ENCODE data around the gene RNPEPL1.
"Not testable (repeated sequence)": the region's sequence is repeated elsewhere in the genome, so short reads cannot be mapped to it uniquely, and the experiment has no call there.

The RNPEPL1 gene

DNA sequence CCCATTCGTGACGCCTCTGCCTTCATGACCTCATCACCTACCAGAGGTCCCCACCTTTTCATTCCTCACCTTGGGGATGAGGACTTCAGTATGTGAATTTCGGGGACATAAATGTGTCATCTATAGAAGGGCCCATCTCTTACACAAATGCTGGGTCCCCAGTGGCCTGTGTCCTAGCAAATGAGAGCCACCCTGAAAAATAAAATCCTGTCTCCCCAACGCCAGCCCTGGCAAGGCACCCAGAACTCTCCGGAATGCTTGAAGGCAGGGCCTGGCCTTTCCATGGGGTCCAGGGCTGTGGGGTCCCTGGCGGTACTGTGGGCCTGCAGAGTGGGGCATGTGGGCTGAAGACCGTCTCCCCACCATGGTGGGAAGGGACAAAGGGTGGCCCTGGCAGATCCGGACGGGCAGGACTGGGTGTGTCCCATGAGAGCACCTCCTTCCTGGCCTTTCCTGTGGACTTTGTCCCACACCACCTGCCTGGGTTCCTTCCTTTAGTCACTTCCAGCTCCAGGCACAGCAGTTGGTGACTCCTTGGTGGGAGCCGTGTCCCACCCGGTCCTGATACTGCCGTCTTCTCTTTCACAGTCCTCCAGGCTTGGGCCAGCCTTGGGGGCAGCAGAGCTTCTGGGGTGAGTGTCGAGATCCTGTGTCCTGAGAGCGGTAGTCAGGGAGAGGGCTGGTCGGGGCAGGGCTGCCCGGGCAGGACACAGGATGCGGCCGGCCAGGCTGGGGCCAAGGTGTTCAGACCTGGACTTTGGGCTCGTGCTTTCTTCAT is 36.8 kb downstream of the RNPEPL1 start:
- DNase-seq (ENCODE audit: low spot score), result no peak

DNA sequence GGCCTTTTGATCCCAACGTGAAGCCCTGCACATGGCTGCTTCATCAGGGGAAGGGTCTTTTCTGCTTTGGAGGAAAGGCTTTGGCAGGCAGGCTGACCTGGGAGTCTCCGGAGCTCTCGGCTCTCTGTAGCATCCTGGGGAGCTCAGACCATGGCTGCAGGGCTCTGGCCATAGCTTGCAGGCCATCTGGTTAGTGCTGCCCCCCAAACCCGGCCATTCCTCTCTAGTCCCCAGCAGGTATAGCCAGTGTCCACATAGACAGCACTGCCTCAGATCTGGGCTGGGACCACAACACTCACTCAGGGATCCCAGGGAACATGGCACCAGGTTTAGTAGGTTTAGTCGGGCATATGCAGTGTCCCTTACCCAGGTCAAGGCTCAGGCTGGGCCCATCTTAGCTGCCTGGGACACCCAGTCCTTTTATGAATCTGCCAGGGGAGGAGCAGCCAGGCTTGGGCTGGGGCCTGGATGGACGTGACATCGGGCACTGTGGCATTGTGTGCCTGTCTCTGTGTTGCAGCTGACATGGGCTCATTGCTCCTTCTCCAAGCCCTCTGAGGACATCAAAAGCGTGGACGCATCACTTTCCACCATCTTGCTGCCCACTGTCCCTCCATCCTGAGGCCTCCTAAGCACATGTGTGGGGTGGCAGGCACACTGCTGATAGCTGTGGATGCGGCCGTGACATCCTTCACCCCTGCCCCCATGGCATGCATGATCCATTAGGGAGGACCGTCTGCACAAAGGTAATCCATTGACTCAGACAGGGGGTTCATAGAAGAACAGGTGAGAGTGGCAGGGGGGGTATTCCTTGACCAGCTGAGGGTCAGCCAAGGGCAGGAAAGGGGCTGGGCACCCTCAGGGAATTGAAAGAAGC is 37.8 kb downstream of the RNPEPL1 start:
- DNase-seq (ENCODE audit: low spot score), result no peak

DNA sequence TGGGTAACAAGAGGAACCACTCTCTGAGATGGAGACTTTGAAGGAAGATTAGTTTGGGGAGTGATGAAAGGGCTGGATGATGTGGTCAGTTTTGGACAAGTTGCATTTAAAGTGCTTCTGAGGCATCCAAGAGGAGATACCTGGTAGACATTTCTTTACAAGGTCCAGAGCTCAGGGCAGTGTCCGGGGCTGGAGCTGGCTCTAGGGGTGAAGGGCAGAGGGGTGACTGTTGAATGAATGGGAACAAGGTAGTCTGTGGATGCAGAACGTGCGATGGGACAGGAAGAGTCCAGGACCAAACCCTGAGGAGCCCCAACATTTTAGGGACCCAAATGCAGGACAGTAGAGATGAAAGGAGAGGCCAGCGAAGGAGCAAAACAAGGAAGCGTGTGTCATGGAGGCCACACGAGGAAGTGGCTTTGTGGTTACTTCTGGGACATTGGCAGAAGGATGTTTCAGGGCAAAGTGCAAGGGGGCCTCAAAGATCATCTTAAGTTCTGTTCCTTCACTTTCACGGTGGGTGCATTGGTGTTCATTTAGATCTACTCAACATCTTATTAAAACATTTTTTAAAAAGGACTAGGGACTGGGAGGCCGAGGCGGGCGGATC is 43.4 kb downstream of the RNPEPL1 start:
- no peak for DNase-seq (ENCODE audit: low spot score)

DNA sequence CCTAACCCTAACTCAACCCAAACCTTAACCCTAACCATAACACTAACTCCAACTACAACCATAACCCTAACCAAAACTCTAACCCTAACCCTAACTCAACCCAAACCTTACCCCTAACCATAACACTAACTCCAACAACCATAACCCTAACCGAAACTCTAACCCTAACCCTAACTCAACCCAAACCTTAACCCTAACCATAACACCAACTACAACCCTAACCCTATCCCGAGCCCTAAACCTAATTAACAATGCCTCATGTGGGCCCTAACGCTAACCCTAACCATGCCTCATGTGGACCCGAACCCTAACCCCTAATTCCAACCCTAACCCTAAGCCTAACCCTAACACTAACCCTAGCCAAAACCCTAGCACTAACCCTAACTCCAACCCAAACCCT is 45.5 kb downstream of the RNPEPL1 start:
- no peak for DNase-seq (ENCODE audit: low spot score)

DNA sequence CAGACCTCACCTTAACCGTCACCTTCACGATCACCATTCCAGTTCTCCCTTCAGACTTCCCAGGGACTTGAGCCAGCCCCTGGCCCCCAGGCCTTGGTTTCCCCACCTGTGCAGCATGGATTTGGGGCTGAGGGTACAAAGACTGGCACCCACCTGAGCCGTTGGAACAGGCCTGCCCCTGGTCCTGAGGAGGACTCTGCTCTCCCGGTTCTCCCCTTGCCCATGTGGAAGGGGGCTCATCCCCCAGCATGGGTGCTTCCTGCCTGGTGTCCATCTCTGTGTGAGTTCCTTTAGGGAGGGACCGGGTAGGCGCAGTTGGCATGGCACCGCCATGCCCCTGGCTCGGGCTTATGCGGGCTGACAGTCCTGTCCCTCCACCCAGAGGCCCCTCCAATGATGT is 46.1 kb downstream of the RNPEPL1 start:
- DNase-seq (ENCODE audit: low spot score), result no peak

DNA sequence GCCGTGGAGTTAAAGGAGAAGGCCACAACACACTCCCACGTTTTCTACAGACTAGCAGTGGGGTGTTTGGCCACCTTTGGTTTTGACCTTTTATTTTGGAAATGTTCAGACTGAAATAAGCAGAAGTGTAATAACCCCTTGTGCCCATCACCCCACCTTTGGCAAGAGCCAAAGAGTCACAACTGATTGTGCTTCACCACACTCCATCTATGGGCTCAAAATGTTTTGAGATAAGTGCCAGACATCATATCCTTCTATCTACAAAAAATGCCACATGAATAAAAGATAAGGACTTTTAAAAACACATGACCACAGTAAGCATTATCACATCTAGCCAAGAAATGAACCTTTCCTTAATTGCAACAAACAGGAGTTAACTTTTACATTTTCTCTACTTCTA is 47.1 kb downstream of the RNPEPL1 start:
- DNase-seq (ENCODE audit: low spot score), result no peak

DNA sequence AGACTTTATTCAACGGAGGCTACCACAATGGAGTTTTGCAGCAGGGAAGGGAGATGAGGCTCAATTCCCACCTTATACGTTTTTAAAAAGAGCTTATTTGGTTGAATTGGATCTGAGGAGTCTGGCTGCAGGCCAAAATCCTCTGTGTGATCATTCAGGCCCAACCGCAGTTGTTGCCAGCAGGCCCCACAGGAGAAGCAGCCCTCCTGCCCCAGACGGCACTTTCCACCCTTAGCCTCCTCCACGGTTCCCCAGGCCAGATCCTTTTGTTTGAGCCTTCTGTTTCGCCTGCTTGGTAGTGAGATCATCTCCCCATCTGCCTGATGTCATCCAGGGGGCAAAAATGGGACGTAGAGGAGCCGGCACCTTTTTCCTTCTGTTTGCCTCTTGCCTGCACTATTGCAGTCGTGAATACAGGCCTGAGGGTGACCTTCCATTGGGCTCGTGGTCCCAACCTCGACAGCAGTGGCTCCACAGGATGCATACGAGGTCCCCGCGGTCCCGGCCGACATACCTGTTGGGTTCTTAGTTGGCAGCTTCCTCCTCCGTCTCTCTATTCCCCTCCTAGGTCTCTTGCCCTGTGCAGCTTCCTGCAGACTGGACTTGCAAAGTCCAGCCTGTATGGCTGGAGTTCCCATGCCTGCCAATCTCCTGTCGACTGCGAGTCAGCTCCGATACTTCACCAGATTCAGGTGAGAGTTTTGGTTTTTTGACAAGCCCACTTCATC is 47.7 kb downstream of the RNPEPL1 start:
- no peak for DNase-seq (ENCODE audit: low spot score)

DNA sequence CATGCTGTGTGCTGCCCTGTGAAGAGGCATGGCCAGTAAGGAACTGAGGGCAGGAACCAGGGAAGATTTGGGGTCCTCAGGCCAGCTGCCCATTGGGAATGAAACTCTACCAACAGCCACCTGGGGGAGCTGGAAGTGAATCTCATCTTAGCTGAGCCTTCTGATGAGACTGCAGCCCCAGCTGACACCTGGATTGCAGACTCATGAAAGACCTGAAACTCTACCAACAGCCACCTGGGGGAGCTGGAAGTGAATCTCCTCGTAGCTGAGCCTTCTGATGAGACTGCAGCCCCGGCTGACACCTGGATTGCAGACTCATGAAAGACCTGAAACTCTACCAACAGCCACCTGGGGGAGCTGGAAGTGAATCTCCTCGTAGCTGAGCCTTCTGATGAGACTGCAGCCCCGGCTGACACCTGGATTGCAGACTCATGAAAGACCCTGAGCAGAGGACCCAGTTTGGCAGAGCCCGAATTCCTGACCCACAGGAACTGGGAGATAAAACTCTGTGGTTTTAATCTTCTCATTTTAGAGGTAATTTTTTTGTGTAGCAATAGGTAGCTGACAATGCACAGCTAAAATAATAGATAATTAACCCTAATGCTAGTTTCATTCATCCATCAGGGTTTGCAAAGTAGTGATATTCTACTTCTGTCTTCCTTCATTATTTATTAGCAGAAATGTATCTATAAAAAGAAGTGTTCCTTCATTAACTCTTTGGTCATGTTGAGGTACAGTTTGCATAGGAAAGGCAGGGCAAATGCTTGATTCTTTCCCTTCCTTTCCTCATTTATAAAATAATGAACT is 48.8 kb downstream of the RNPEPL1 start:
- DNase-seq (ENCODE audit: low spot score), result not testable (repeated sequence)

DNA sequence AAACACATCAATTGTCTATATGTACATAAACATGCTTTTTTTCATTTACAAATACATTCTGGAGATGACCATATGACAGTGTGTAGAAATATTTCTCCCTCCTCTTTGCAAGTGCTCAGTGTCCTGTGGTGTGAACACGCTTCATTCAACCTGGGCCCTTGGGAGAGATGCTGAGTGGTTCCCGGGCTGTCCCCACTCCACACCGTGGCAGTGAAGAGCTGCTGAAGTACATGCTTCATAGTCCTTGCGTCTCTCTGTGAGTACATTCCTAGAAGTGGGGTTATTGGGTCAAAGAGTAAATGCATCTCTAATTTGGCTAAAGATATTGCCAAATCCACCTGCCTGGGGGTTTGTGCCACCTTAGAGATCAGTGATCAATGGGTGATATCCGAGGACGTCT is 50.5 kb downstream of the RNPEPL1 start:
- no peak for DNase-seq (ENCODE audit: low spot score)

DNA sequence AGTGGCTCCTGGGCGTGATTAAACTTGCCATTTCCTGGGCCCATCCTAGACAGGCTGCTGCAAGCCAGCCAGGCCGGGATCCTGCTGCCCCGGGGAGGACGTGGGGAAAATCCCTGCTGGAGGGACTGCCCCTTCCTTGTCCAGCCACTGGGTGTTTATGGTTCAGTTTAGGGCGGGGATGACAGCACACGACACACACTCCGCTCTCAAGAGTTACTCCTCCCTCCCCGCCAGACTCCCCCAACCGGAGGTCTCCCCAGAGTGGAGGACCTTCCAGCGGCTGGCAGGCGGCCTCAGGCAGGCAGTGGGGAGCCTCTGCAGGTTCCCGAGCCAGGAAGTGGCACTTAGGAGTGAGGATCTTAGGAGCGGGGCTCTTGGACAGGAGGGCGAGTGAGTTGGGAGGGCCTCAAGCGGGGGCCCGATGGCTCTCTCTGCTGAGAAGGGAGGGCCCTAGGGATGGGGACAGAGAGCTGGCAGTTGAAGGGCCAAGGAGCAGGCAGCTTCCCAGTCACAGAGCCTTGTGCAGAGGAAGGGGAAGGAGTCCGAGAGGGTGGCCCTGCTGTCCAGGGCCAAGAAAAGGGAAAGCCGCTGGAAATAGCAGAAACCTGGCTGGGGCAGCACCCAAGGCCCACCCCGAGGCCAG is 51.3 kb downstream of the RNPEPL1 start:
- DNase-seq (ENCODE audit: low spot score), result no peak

DNA sequence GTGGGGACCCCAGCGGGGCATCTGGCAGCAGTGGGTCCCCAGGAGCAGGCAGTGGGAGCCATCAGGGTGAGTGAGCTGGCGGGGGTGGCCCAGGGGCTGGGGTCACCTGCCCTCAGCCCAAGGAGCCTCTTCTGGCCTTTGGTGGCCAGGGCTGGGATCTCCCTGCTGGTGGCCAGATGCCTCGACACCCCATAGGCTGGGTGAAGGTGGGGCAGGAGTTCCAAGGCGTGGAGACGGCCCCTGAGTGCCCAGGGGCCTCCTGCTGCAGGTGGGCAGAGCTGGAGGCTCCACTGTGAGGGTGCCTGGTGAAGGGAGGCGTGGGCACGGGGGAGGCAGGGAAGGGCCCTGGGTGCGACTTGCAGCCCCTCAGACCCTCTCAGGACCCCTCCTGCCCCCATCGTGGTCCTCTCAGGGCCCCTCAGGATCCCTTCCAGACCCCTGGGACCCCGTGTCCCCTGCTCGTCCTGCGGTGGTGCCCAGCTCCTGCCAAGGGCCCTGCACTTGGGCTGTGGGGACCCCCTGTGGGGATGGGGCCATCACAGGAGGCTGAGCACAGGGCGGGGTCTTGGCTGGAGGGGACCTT is 52.0 kb downstream of the RNPEPL1 start:
- no peak for DNase-seq (ENCODE audit: low spot score)

DNA sequence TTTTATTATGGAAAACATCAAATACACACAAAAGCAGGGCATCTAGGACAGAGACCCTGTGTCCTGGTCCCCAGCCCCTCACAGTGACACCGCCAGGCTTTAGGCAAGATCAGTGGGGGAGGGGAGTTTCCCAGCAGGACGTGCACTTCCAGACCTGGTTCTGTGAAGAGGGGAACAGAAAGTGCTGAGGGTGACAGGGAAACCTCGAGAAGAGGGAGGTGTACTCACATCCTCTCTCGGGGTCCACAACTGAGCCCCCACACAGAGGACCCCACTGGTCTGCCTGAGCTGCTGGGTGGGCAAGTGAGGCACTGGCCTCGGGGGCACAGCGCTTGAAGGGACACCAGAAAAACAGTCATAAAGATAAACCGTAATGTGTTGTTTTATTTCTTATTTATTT is 52.6 kb downstream of the RNPEPL1 start:
- DNase-seq (ENCODE audit: low spot score), result no peak

DNA sequence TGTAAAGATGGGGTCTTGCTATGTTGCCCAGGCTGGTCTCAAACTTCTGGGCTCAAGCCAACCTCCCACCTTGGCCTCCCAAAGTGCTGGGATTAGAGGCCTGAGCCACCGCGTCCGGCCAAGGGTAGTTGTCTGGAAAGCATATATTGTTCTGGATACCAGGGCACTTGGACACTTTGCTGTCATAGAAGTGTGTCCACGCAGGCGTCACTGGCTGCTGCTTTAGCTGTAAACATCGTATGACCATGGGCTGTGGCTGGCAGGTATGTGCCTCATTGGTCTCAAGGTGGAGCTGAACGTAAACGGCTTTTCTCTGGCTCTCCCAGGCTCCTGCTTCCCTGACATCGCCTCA is 53.8 kb downstream of the RNPEPL1 start:
- DNase-seq (ENCODE audit: low spot score), result no peak

DNA sequence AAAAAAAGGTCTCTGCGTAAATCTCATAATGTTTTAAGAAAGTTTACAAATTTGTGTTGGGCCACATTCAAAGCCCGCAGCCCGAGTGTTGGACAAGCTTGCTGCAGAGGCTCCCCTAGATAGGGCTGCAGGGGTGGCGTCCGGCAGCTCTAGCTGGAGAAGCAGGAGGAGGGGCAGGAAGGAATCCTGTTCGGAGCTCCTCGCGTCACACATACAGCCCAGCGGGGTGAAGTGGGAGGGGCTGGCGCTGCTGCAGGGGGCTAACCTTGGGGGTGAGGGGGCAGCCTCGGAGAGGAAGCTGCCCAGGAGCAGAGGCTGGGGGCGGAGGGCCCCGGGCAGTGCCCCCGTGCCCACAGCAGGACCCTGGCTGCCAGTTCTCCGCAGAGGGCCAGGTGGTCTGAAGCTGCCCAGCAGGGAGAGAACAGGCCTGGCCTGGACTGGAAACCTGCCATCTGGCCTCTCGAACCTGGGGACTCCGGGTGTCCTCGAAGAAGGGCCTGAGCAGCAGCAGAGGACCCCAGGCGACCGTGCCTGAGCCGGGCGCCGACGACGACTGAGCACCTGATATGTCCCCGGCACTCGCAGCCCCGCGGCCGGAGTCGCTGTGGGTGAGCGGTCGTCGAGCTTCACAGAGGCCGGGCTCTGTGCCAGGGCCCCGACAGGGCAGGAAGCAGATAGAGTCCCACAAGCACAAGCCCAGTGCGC is 54.4 kb downstream of the RNPEPL1 start:
- peak; percentile 30 for DNase-seq (ENCODE audit: low spot score)

DNA sequence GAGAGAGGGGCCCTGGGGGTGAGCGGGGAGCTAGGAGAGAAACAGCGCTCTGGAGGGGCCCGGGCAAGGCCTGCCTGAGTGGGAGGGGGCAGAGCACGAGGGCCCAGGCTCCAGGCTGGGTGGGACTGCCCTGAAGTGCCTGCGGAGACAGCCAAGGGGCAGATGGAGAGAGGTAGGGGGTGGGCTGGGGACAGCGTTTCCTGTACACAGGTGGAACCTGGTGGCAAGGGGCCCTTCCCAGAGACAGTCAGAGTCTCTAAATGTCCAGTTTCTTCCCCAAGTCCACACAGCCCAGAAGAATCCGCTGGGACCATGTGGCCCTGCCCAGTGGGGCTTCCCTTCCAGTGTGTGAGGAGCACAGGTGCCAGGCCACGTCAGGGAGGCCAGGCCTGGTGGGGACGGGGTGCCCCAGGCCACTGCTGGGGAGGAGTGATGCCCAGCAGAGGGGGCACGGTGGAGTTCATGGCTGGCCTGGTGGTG is 55.3 kb downstream of the RNPEPL1 start:
- no peak for DNase-seq (ENCODE audit: low spot score)

DNA sequence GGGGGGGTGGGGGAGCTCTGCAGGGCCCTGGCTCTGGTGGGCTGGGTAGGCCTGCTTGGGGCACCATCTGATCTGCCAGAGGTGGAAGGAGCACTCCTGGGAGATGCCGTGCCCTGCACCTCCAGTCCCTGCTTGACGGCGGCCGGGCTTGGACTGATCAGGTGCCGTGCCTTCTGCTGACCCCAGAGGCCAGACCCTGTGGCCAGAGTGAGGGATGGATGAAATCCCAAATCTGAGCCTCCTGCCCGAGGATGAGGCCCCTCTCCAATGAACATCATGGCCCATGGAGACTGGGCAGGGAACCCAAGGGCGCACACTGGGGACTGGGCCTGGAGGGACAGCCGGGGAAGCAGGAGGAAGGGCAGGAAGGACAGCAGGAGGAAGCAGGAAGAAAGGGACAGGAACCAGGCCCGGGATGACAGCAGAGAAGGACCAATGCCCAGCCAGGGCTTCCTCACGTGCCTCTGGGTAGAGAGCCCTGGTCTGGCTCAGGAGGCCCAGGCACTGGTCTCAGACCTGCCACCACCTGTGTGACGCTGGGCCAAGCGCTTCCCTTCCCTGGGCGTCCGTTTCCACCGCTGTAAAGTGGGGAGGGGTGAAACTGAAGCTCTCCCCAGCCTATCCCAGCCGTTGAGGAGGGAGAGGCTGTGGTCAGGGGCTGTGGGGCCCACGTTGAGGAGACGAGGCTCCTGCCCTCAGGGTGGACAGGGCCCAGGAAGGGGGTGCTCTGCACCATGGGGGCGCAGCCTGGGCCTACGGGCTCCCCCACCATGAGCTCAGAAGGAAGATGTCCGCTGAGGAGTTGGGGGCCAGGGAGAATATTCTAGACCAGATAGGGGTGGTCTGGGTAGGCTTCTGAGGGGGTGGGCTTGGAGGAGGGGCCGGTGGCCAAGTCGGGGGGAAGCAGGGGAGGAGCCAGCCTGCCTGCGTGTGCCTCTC is 56.0 kb downstream of the RNPEPL1 start:
- DNase-seq (ENCODE audit: low spot score), result no peak

DNA sequence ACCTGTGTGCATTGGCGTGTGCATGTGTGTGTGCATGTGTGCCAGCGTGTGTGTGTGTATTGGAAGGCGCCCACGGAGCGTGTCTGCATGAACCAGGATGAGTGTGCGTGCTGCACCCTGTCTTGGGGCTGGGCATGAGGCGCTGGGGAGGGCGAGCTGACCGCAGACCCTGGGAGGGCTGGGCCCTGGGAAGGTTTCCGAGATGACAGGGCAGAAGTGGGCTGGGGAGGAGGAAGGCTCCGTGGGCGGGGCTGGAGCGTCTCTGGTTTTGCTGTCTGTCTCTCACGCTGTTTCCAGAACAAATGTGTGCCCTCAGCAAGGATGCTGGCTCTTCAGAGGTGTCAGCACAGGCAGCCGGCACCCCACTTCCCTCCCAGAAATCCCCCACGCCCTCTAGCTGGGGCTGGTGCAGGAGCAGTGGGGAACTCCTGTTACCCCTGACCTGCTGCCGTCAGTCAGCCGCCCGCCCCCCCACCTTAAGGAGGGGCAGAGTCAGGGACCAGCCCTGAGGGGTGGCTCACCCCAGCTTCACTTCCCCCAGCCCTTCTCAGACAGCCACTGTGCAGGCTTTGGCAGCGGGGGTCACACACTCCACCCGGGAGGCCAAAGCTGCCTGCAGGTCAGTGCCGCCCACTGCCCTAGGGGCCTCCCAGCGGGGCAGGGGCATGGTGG is 56.8 kb downstream of the RNPEPL1 start, which contains the start of gene GPR35:
Gene GPR35 (plus strand): TSS at position 531 of the 672 bp plus-strand sequence. CDS start 4,473 bp downstream, outside the sequence.
- peak; percentile 76 for DNase-seq (ENCODE audit: low spot score)

Data from CD4-positive, alpha-beta T cell treated with Interleukin-6 at 100 ng/mL for 8 hours (primary cell).